K562 (cell line): ENCODE data around the gene ABRAXAS1. TPM values are rescaled to one million over a fixed set of nuclear protein-coding genes. Genes with fewer than 3 reads are reported as not detected.

Source experiments
- BRD4 ChIP-seq: fragments of 200-600 bp; sonication (generic); IDR thresholded peaks from 2 replicates; pipeline ENCODE4 v1.6.1; 2017; ENCODE audit warnings: inconsistent platforms
- EGR1 ChIP-seq: fragments of 450-650 bp; conservative IDR thresholded peaks from 2 replicates; pipeline ENCODE4 v1.6.1; 2017; ENCODE audit warnings: mild to moderate bottlenecking
- FOXA3 ChIP-seq, 2 experiments: fragments of 450-650 bp in 1 of 2; sonication (generic) in 1 of 2; formaldehyde crosslinking; IDR thresholded peaks in 1 of 2; conservative IDR thresholded peaks in 1 of 2; 2 replicates each; pipeline versions ENCODE4 v1.4.0 to v1.8.0; 2020 to 2022; ENCODE audit warnings: mild to moderate bottlenecking in 2 of 2, missing genetic modification reagents in 1 of 2
- GABPA ChIP-seq: fragments of 200-800 bp; sonication (Bioruptor generic); conservative IDR thresholded peaks from 2 replicates; pipeline ENCODE4 v1.6.1; 2016; ENCODE audit warnings: low read depth, missing genetic modification characterization, missing compliant biosample characterization
- GABPB2 ChIP-seq: fragments of 250-450 bp; sonication (Bioruptor Pico); conservative IDR thresholded peaks from 2 replicates; pipeline ENCODE4 v1.5.1; 2021; ENCODE audit warnings: mild to moderate bottlenecking
- HDAC2 ChIP-seq: fragments of 450-650 bp; IDR thresholded peaks from 2 replicates; pipeline ENCODE4 v1.6.1; 2016; ENCODE audit warnings: mild to moderate bottlenecking
- HNRNPLL ChIP-seq: fragments of 200-400 bp; formaldehyde crosslinking; IDR thresholded peaks from 2 replicates; pipeline ENCODE4 v1.6.1; 2017; ENCODE audit warnings: low read length, low read depth, mild to moderate bottlenecking; ENCODE audit not compliant: poor library complexity, severe bottlenecking
- MTA2 ChIP-seq: fragments of 450-650 bp; IDR thresholded peaks from 2 replicates; pipeline ENCODE4 v1.6.1; 2016; ENCODE audit warnings: low read depth
- MTF1 ChIP-seq: fragments of 250-450 bp; sonication (Bioruptor Pico); IDR thresholded peaks from 2 replicates; pipeline ENCODE4 v1.9.0; 2021; ENCODE audit warnings: moderate library complexity, mild to moderate bottlenecking, inconsistent platforms, borderline replicate concordance
- PCBP2 ChIP-seq: fragments of 200-400 bp; formaldehyde crosslinking; IDR thresholded peaks from 2 replicates; pipeline ENCODE4 v1.6.1; 2018; ENCODE audit warnings: low read length, low read depth, mild to moderate bottlenecking, moderate library complexity; ENCODE audit not compliant: poor library complexity, severe bottlenecking
- PTRF ChIP-seq: fragments of 450-650 bp; IDR thresholded peaks from 2 replicates; pipeline ENCODE4 v1.6.1; 2016; ENCODE audit warnings: mild to moderate bottlenecking, missing genetic modification characterization, missing compliant biosample characterization
- STAT6 ChIP-seq: sonication (generic); formaldehyde crosslinking; IDR thresholded peaks from 2 replicates; pipeline ENCODE4 v1.8.1; 2023; ENCODE audit warnings: mild to moderate bottlenecking, missing genetic modification reagents
- TCF7 ChIP-seq: sonication (generic); IDR thresholded peaks from 2 replicates; pipeline ENCODE4 v1.6.1; 2016; ENCODE audit warnings: antibody characterized with exemption, borderline replicate concordance
- ZNF12 ChIP-seq: sonication (generic); formaldehyde crosslinking; IDR thresholded peaks from 2 replicates; pipeline ENCODE4 v1.4.0; 2020; ENCODE audit warnings: mild to moderate bottlenecking, missing genetic modification reagents
- ZNF668 ChIP-seq: fragments of 250-450 bp; sonication (Bioruptor Pico); IDR thresholded peaks from 2 replicates; pipeline ENCODE4 v1.8.0; 2022; ENCODE audit warnings: mild to moderate bottlenecking, inconsistent platforms
- polyA plus RNA-seq, 8 experiments: library from polyadenylated mRNA; depleted of rRNA in 4 of 8; stranded (reverse) in 5 of 8; unstranded in 3 of 8; fragments of >200 nt; fragmentation: Nextera tagmentation in 2 of 8; fragmentation: Illumina TruSeq in 1 of 8; extraction: Ambion mirVana in 2 of 8; extraction: Trizol in 1 of 8; gene quantifications; 2 replicates each; pipeline versions ENCODE4 v1.2.1 to v1.2.3, GENCODE V29; 2011 to 2014; ENCODE audit warnings: inconsistent platforms in 1 of 8, missing spikeins in 1 of 8
- total RNA-seq, 7 experiments: library from RNA; depleted of rRNA in 6 of 7; stranded (reverse); fragments of >200 nt in 6 of 7; fragmentation: Illumina TruSeq in 2 of 7; extraction: Trizol in 2 of 7; gene quantifications; 2 replicates each; pipeline versions ENCODE4 v1.2.1 to v1.2.3, GENCODE V29; 2011 to 2021; ENCODE audit warnings: low replicate concordance in 1 of 7
- TF ChIP-seq, protein P1 (sequence below): fragments of 450-650 bp; conservative IDR thresholded peaks from 2 replicates; pipeline ENCODE4 v1.6.1; 2016; ENCODE audit warnings: missing genetic modification characterization, low read depth, mild to moderate bottlenecking, missing compliant biosample characterization, moderate library complexity
- TF ChIP-seq, protein P2 (sequence below): sonication (generic); formaldehyde crosslinking; IDR thresholded peaks from 2 replicates; pipeline ENCODE4 v1.8.0; 2022; ENCODE audit warnings: mild to moderate bottlenecking, low read depth, missing genetic modification reagents
- TF ChIP-seq, protein P3 (sequence below): fragments of 450-650 bp; conservative IDR thresholded peaks from 2 replicates; pipeline ENCODE4 v1.6.1; 2016; ENCODE audit warnings: missing genetic modification characterization, low read depth, mild to moderate bottlenecking, control low read depth, missing compliant biosample characterization
- TF ChIP-seq, protein P4 (sequence below): fragments of 450-650 bp; formaldehyde crosslinking; IDR thresholded peaks from 2 replicates; pipeline ENCODE4 v1.4.0; 2022; ENCODE audit warnings: missing genetic modification characterization

The ABRAXAS1 gene
- total and polyA plus RNA-seq, 9 of the 15 experiments (the other 6 are each of a cell fraction or from before 2014, with no cell fraction given), result 10.8 to 48.3 (median 22.1) TPM

- TF ChIP-seq STAT6 (CRISPR knock-in tag), result no peak
- peak; percentile 75; the same call in 1 of the 2 replicates for TF ChIP-seq ZNF12
- TF ChIP-seq, protein P1, sequence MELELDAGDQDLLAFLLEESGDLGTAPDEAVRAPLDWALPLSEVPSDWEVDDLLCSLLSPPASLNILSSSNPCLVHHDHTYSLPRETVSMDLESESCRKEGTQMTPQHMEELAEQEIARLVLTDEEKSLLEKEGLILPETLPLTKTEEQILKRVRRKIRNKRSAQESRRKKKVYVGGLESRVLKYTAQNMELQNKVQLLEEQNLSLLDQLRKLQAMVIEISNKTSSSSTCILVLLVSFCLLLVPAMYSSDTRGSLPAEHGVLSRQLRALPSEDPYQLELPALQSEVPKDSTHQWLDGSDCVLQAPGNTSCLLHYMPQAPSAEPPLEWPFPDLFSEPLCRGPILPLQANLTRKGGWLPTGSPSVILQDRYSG, result no peak
- TF ChIP-seq PTRF (tag), result no peak
- TF ChIP-seq, protein P2, sequence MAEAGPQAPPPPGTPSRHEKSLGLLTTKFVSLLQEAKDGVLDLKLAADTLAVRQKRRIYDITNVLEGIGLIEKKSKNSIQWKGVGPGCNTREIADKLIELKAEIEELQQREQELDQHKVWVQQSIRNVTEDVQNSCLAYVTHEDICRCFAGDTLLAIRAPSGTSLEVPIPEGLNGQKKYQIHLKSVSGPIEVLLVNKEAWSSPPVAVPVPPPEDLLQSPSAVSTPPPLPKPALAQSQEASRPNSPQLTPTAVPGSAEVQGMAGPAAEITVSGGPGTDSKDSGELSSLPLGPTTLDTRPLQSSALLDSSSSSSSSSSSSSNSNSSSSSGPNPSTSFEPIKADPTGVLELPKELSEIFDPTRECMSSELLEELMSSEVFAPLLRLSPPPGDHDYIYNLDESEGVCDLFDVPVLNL (CRISPR knock-in tag), result no peak
- no peak for TF ChIP-seq FOXA3 (CRISPR knock-in tag; conservative IDR thresholded peaks at IDR 0.05 in 1 of 2, IDR thresholded peaks at IDR 0.05 in 1 of 2)
- TF ChIP-seq, protein P3, sequence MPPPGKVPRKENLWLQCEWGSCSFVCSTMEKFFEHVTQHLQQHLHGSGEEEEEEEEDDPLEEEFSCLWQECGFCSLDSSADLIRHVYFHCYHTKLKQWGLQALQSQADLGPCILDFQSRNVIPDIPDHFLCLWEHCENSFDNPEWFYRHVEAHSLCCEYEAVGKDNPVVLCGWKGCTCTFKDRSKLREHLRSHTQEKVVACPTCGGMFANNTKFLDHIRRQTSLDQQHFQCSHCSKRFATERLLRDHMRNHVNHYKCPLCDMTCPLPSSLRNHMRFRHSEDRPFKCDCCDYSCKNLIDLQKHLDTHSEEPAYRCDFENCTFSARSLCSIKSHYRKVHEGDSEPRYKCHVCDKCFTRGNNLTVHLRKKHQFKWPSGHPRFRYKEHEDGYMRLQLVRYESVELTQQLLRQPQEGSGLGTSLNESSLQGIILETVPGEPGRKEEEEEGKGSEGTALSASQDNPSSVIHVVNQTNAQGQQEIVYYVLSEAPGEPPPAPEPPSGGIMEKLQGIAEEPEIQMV (tag), result no peak
- TF ChIP-seq GABPA (tag), result peak; percentile 38; the same call in 1 of the 2 replicates
- TF ChIP-seq PCBP2, result no peak
- TF ChIP-seq MTF1, result no peak
- TF ChIP-seq TCF7, result no peak
- TF ChIP-seq EGR1, result peak; percentile 47
- no peak for TF ChIP-seq MTA2
- TF ChIP-seq, protein P4, sequence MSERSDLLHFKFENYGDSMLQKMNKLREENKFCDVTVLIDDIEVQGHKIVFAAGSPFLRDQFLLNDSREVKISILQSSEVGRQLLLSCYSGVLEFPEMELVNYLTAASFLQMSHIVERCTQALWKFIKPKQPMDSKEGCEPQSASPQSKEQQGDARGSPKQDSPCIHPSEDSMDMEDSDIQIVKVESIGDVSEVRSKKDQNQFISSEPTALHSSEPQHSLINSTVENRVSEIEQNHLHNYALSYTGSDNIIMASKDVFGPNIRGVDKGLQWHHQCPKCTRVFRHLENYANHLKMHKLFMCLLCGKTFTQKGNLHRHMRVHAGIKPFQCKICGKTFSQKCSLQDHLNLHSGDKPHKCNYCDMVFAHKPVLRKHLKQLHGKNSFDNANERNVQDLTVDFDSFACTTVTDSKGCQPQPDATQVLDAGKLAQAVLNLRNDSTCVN, result 0 out of 2 replicates have a peak, but pooled peaks have one; percentile 72
- peak; percentile 95 for TF ChIP-seq HNRNPLL
- TF ChIP-seq GABPB2 (CRISPR knock-in tag), result no peak
- TF ChIP-seq BRD4, result no peak
- TF ChIP-seq HDAC2, result peak; percentile 79; the same call in 1 of the 2 replicates
- TF ChIP-seq ZNF668 (CRISPR knock-in tag), result no peak
Measured at GRCh38 chr4:83484500-83485461, at the start of gene ABRAXAS1 (continued).
